ENCODE results near the gene ZNF609.

ZNF609 gene

GRCh38 chr15:64502551-64502950, 42.2 kb downstream of the ZNF609 start:
- DNase-seq (ENCODE audit: extremely low read depth, low read depth), result no peak
- TF ChIP-seq, protein P1, sequence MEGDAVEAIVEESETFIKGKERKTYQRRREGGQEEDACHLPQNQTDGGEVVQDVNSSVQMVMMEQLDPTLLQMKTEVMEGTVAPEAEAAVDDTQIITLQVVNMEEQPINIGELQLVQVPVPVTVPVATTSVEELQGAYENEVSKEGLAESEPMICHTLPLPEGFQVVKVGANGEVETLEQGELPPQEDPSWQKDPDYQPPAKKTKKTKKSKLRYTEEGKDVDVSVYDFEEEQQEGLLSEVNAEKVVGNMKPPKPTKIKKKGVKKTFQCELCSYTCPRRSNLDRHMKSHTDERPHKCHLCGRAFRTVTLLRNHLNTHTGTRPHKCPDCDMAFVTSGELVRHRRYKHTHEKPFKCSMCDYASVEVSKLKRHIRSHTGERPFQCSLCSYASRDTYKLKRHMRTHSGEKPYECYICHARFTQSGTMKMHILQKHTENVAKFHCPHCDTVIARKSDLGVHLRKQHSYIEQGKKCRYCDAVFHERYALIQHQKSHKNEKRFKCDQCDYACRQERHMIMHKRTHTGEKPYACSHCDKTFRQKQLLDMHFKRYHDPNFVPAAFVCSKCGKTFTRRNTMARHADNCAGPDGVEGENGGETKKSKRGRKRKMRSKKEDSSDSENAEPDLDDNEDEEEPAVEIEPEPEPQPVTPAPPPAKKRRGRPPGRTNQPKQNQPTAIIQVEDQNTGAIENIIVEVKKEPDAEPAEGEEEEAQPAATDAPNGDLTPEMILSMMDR (IDR thresholded peaks at IDR 0.05; ENCODE audit: low read depth, low read length), result no peak

- TF ChIP-seq, protein P1 (IDR thresholded peaks at IDR 0.05; ENCODE audit: low read depth, low read length), result no peak
- no peak for DNase-seq (ENCODE audit: extremely low read depth, low read depth)
Observed at GRCh38 chr15:64503197-64503596, 42.8 kb downstream of the ZNF609 start.

DNA sequence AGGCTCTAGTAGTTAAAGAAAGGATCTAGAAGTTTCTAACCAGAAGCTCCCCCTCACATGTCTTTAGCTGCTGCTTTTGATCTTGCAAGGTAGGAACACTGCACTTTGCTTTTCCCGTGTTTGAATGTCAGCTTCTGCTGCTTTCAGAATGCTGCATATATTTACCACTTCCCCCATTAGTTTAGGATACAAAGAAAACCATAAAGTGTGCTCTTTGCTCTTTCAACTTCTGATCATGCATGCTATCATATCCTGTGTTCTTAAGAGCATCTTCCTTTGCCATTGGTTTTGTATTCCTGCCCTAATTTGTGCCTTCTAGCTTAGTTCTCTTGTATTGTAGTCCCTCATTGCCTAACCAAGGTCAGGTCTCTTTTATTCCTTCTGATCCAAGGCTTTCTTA, 43.3 kb downstream of the ZNF609 start:
- TF ChIP-seq, protein P1 (IDR thresholded peaks at IDR 0.05; ENCODE audit: low read depth, low read length), result no peak
- DNase-seq (ENCODE audit: extremely low read depth, low read depth), result no peak

DNA sequence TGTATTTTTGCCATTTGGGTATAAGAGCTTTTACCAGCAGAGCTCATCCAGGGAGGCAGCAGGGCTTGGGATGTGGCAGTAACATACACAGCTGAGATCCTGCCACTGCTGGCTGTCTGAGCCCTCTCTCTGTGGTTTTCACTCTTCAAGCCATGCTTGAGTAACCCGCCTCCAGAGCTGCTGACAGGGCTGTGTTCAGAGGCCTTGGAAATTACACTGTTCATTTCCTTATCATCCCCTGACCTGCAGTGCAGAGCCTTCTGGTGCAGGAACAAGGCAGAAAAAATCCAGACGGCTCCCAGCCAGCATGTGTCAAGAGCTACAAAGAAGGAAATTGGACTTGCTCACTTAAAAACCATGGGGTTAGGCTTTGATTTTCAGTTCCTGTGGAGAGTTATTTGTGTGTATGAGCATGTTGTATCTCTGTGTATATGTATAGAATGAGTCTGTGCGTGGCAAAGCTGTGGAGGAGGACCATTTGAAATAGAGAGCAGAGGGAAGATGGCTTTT, 47.0 kb downstream of the ZNF609 start:
- no peak for DNase-seq (ENCODE audit: extremely low read depth, low read depth)
- TF ChIP-seq, protein P1 (IDR thresholded peaks at IDR 0.05; ENCODE audit: low read depth, low read length), result no peak

DNA sequence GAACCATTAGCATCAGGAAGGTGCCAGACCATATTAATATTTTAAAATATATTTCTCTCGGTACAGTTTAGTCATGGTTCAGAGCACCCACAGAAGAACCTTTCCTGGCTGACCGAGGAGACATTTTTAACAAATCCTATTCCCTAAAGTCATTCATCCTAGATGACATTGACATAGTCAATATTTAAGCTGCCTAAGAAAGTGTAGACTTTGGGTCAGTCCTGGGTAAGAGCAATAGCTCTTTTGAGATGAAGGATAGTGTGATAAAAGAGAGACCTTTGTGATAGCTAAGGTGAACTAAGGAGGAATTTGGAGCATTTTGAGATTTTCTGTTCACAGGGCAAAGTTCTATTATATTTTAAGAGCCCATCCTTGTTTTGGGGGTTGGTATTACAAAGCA, 47.5 kb downstream of the ZNF609 start:
- DNase-seq (ENCODE audit: extremely low read depth, low read depth), result no peak

DNA sequence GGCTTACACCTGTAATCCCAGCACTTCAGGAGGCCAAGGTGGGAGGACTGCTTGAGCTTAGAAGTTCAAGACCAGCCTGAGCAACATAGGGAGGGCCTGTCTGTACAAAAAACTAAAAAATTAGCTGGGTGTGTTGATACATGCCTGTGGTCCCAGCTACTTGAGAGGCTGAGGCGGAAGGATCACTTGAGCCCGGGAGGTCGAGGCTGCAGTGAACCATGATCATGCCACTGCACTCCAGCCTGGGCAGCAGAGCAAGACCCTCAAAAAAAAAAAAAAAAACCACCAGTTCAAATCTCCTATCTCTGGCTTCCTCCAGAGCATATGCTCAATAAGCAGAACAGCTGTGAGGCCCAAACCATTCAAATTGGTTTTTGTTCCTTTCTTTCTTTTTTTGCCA, 53.4 kb downstream of the ZNF609 start:
- no peak for DNase-seq (ENCODE audit: extremely low read depth, low read depth)
- TF ChIP-seq, protein P1 (IDR thresholded peaks at IDR 0.05; ENCODE audit: low read depth, low read length), result no peak

More for the DNA sequence above, 47.5 kb downstream of the ZNF609 start:
- TF ChIP-seq, protein P1 (IDR thresholded peaks at IDR 0.05; ENCODE audit: low read depth, low read length), result no peak

- DNase-seq (ENCODE audit: extremely low read depth, low read depth), result no peak
- TF ChIP-seq, protein P1 (IDR thresholded peaks at IDR 0.05; ENCODE audit: low read depth, low read length), result no peak
Observed at GRCh38 chr15:64515196-64515595, 54.8 kb downstream of the ZNF609 start.
